Neural progenitor cell (in vitro differentiated cells): ENCODE measurements around the gene PBOV1. TPM values are rescaled to one million over a fixed set of nuclear protein-coding genes. Genes with fewer than 3 reads are reported as not detected.

ENCODE experiments used
- DNase-seq: peaks from one replicate; pipeline ENCODE4 v3.0.0-alpha.2; 2016; ENCODE audit warnings: low spot score
- H2AFZ ChIP-seq: fragments of 200-600 bp; sonication (generic); replicated peaks from 2 replicates; pipeline ENCODE4 v1.6.1; 2016; ENCODE audit warnings: antibody characterized with exemption
- H3F3A ChIP-seq: fragments of 200-600 bp; sonication (generic); 2 replicates; pipeline ENCODE4 v1.6.1; 2016; ENCODE audit warnings: antibody characterized with exemption, low read depth
- H3K27ac ChIP-seq: fragments of 200-600 bp; sonication (generic); 2 replicates; pipeline ENCODE4 v1.5.1; 2016; ENCODE audit warnings: mild to moderate bottlenecking
- H3K27me3 ChIP-seq: fragments of 200-600 bp; sonication (generic); 2 replicates; pipeline ENCODE4 v1.6.1; 2016; ENCODE audit warnings: mild to moderate bottlenecking, moderate library complexity
- H3K36me3 ChIP-seq: fragments of 200-600 bp; sonication (generic); 2 replicates; pipeline ENCODE4 v1.5.1; 2016
- H3K4me1 ChIP-seq: fragments of 200-600 bp; sonication (generic); 2 replicates; pipeline ENCODE4 v1.6.1; 2016; ENCODE audit warnings: mixed run types
- H3K4me2 ChIP-seq: fragments of 200-600 bp; sonication (generic); 2 replicates; pipeline ENCODE4 v1.6.1; 2016
- H3K4me3 ChIP-seq: fragments of 200-600 bp; sonication (generic); 2 replicates; pipeline ENCODE4 v1.5.1; 2016
- H3K79me2 ChIP-seq: fragments of 200-600 bp; sonication (generic); 2 replicates; pipeline ENCODE4 v1.6.1; 2016; ENCODE audit warnings: low read depth
- H3K9ac ChIP-seq: fragments of 200-600 bp; sonication (generic); 2 replicates; pipeline ENCODE4 v1.6.1; 2016
- H3K9me3 ChIP-seq: fragments of 200-600 bp; sonication (generic); 2 replicates; pipeline ENCODE4 v1.5.1; 2016; ENCODE audit warnings: low read depth
- H4K20me1 ChIP-seq: fragments of 200-600 bp; sonication (generic); 2 replicates; pipeline ENCODE4 v1.6.1; 2016; ENCODE audit warnings: low read depth
- H3K27ac Mint-ChIP-seq: 3 replicates; pipeline ENCODE4 v1.8.0; 2021; ENCODE audit warnings: mixed read lengths
- H3K27me3 Mint-ChIP-seq: 2 replicates; pipeline ENCODE4 v1.8.0; 2022; ENCODE audit warnings: low read depth, mild to moderate bottlenecking, inconsistent platforms, moderate library complexity, mixed read lengths; ENCODE audit not compliant: insufficient read depth
- H3K36me3 Mint-ChIP-seq: 3 replicates; pipeline ENCODE4 v1.8.0; 2021; ENCODE audit warnings: mixed read lengths
- H3K4me1 Mint-ChIP-seq: 3 replicates; pipeline ENCODE4 v1.8.0; 2021; ENCODE audit warnings: mixed read lengths
- H3K4me3 Mint-ChIP-seq: 3 replicates; pipeline ENCODE4 v1.8.0; 2021; ENCODE audit warnings: mild to moderate bottlenecking, moderate library complexity, mixed read lengths
- H3K9me3 Mint-ChIP-seq: 3 replicates; pipeline ENCODE4 v1.8.0; 2020; ENCODE audit warnings: mixed read lengths
- EZH2 ChIP-seq: fragments of 200-600 bp; sonication (generic); IDR thresholded peaks from 2 replicates; pipeline ENCODE4 v1.6.1; 2017; ENCODE audit warnings: antibody characterized with exemption, mild to moderate bottlenecking, moderate library complexity
- EZH2phosphoT487 ChIP-seq: fragments of 200-600 bp; sonication (generic); IDR thresholded peaks from 2 replicates; pipeline ENCODE4 v1.6.1; 2017; ENCODE audit warnings: antibody characterized with exemption
- total RNA-seq: library from RNA; depleted of rRNA; stranded (reverse); fragments of >200 nt; gene quantifications from 2 replicates; pipeline ENCODE4 v1.2.3, GENCODE V29; 2015; ENCODE audit warnings: low replicate concordance
- TF ChIP-seq, protein P1 (sequence below): fragments of 200-600 bp; sonication (generic); IDR thresholded peaks from 2 replicates; pipeline ENCODE4 v1.5.1; 2017; ENCODE audit warnings: antibody characterized with exemption, mild to moderate bottlenecking

The PBOV1 gene
- total RNA-seq, 1 donor from 2014 or later: not detected

DNA sequence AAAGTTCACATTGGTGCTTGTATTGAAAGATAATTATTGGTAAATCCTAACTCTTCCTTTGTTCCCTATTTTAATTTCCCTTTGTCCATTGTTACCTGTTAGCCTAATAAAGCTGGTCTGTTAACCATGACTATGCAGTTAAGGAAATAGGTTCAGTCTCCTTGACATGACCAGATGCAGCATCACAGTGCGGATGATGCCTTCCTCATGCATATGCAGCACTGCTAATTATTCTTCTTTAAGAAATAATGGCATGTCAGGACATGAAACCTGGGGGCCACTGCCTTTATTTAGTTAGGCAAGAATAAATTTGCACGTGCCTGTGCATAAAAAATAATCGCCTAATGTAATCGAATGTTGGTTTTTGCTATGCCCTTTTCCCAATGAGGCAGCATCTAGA lies 16.5 kb downstream of the PBOV1 start:
- H2AFZ ChIP-seq: no peak overlapping the region
- no peaks in the 10 kb centered on the region for H4K20me1 ChIP-seq
- no peak overlapping the region for H3K4me2 ChIP-seq
- H3K79me2 ChIP-seq: no peaks in the 10 kb centered on the region
- H3K36me3 ChIP-seq: no peaks in the 10 kb centered on the region
- H3K9me3 ChIP-seq: no peaks in the 10 kb centered on the region
- no peak overlapping the region for H3K4me3 ChIP-seq
- no peak for TF ChIP-seq EZH2
- TF ChIP-seq EZH2phosphoT487: no peak
- TF ChIP-seq, protein P1, sequence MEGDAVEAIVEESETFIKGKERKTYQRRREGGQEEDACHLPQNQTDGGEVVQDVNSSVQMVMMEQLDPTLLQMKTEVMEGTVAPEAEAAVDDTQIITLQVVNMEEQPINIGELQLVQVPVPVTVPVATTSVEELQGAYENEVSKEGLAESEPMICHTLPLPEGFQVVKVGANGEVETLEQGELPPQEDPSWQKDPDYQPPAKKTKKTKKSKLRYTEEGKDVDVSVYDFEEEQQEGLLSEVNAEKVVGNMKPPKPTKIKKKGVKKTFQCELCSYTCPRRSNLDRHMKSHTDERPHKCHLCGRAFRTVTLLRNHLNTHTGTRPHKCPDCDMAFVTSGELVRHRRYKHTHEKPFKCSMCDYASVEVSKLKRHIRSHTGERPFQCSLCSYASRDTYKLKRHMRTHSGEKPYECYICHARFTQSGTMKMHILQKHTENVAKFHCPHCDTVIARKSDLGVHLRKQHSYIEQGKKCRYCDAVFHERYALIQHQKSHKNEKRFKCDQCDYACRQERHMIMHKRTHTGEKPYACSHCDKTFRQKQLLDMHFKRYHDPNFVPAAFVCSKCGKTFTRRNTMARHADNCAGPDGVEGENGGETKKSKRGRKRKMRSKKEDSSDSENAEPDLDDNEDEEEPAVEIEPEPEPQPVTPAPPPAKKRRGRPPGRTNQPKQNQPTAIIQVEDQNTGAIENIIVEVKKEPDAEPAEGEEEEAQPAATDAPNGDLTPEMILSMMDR: no peak
- peaks cover 3% of the 10 kb centered on the region for H3K27me3 Mint-ChIP-seq
- H3K27ac ChIP-seq: no peak overlapping the region
- no peak overlapping the region for H3K4me3 Mint-ChIP-seq
- no peaks in the 10 kb centered on the region for H3F3A ChIP-seq
- DNase-seq: no peak
- peaks cover 3% of the 10 kb centered on the region for H3K4me1 Mint-ChIP-seq
- no peaks in the 10 kb centered on the region for H3K27me3 ChIP-seq
- no peaks in the 10 kb centered on the region for H3K36me3 Mint-ChIP-seq
- no peak overlapping the region for H3K9ac ChIP-seq
- peaks cover 4% of the 10 kb centered on the region for H3K9me3 Mint-ChIP-seq
- no peak overlapping the region for H3K27ac Mint-ChIP-seq
- H3K4me1 ChIP-seq: no peaks in the 10 kb centered on the region

DNA sequence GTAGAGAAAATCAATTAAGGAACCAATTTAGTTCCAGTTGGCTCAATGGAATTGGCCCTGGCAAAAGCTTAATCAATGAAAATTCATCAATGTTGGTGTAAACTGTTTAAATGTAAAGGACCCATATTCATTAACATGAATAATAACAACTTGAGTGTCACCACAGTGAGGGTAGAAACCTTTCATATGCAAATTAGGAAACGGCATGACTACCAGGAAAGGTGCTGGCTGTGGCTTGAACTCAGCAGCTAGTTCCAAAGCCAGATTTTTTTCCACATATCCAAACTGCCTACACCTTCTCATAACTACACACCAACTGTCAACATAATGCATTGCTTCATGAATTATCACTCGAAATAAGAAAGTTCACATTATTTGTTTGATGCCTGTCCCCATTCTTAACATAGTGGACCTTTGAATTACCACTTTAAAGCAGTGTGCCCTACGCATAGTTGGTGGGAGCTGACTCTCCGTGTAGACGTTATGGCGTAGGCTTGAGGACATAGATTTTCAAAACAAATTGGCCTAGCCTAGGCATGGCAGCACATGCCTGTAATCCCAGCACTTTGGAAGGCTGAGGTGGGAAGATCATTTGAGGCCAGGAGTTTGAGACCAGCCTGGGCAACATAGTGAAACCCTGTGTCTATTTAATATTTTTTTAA lies 19.7 kb downstream of the PBOV1 start:
- H3K4me3 Mint-ChIP-seq: no peak overlapping the region
- DNase-seq: no peak
- Histone ChIP-seq H2AFZ (no peak overlapping the region), H4K20me1 (no peaks in the 10 kb centered on the region), H3F3A (peaks cover 5% of the 10 kb centered on the region), H3K79me2 (no peaks in the 10 kb centered on the region), H3K4me3 (no peak overlapping the region), H3K9me3 (no peaks in the 10 kb centered on the region), H3K36me3 (no peaks in the 10 kb centered on the region), H3K4me1 (peaks cover under 1% of the 10 kb centered on the region), H3K27ac (no peak overlapping the region), H3K27me3 (no peaks in the 10 kb centered on the region), H3K9ac (no peak overlapping the region), H3K4me2 (no peak overlapping the region)
- no peak overlapping the region for H3K27ac Mint-ChIP-seq
- H3K4me1 Mint-ChIP-seq: peaks cover 3% of the 10 kb centered on the region
- TF ChIP-seq EZH2 (no peak), EZH2phosphoT487 (no peak)
- TF ChIP-seq, protein P1: no peak
- peaks cover 6% of the 10 kb centered on the region for H3K27me3 Mint-ChIP-seq
- H3K9me3 Mint-ChIP-seq: peaks cover 4% of the 10 kb centered on the region
- H3K36me3 Mint-ChIP-seq: no peaks in the 10 kb centered on the region

DNA sequence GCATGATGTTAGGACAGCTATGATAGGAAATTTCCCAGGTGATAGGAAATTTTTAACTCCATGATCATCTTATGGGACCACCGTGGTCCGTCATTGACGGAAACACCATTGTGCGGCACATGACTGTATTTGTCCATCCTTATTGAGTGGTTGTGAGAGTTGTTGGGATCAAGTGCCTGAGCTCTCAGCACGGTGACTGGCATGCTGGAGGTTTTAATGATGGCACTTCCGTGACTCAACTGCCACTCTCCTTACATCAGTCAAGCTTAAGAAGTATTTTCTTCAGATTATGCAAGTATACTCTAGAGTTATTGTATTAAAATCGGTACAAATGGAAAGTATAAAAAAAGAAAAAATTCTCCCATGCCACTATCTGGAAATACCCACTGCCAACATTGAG lies 20.7 kb downstream of the PBOV1 start:
- H3K36me3 Mint-ChIP-seq: no peaks in the 10 kb centered on the region
- no peak overlapping the region for H3K27ac Mint-ChIP-seq
- peaks cover 7% of the 10 kb centered on the region for H3K4me1 Mint-ChIP-seq
- H3K4me3 Mint-ChIP-seq: no peak overlapping the region
- Histone ChIP-seq H2AFZ (no peak overlapping the region), H3K4me1 (peaks cover 11% of the 10 kb centered on the region), H4K20me1 (no peaks in the 10 kb centered on the region), H3K79me2 (no peaks in the 10 kb centered on the region), H3K9ac (no peak overlapping the region), H3K4me2 (no peak overlapping the region), H3K9me3 (no peaks in the 10 kb centered on the region), H3K27ac (no peak overlapping the region), H3K4me3 (no peak overlapping the region), H3K36me3 (no peaks in the 10 kb centered on the region), H3F3A (peaks cover 5% of the 10 kb centered on the region), H3K27me3 (no peaks in the 10 kb centered on the region)
- H3K27me3 Mint-ChIP-seq: peaks cover 4% of the 10 kb centered on the region
- TF ChIP-seq EZH2phosphoT487 (no peak), EZH2 (no peak)
- TF ChIP-seq, protein P1: no peak
- H3K9me3 Mint-ChIP-seq: peaks cover 4% of the 10 kb centered on the region
- no peak for DNase-seq
